Prostate gland (tissue), 2 donors: Measurements from ENCODE around the gene STX1B. TPM values are rescaled to one million over a fixed set of nuclear protein-coding genes. Genes with fewer than 3 reads are reported as not detected.

Experiments used
- DNase-seq: peaks from one replicate; pipeline ENCODE4 v3.0.0-alpha.2; 2019; ENCODE audit warnings: low spot score
- H3K27ac ChIP-seq, 2 donors: fragments of 200-600 bp; sonication (generic); 2 replicates each; pipeline ENCODE4 v1.5.1; 2017 to 2019
- H3K27me3 ChIP-seq: fragments of 200-600 bp; sonication (generic); replicated peaks from 2 replicates; pipeline ENCODE4 v1.5.1; 2019; ENCODE audit not compliant: insufficient read depth
- H3K36me3 ChIP-seq, 2 donors: fragments of 200-600 bp; sonication (generic); 1 replicate in 1 of 2; 2 replicates in 1 of 2; pipeline versions ENCODE4 v1.5.1 to v1.8.1; 2017 to 2019
- H3K4me1 ChIP-seq: fragments of 200-600 bp; sonication (generic); replicated peaks from 2 replicates; pipeline ENCODE4 v1.5.1; 2019
- H3K4me3 ChIP-seq, 2 donors: fragments of 200-600 bp; sonication (generic); 2 replicates each; pipeline ENCODE4 v1.5.1; 2017 to 2019
- H3K9me3 ChIP-seq: fragments of 200-600 bp; sonication (generic); 2 replicates; pipeline ENCODE4 v1.5.1; 2017
- POLR2A ChIP-seq: fragments of 450-650 bp; IDR thresholded peaks from one replicate; pipeline ENCODE4 v1.6.1; 2016; ENCODE audit warnings: antibody characterized with exemption, mild to moderate bottlenecking
- POLR2AphosphoS5 ChIP-seq: sonication (generic); formaldehyde crosslinking; IDR thresholded peaks from one replicate; pipeline ENCODE4 v1.6.1; 2017; ENCODE audit warnings: antibody characterized with exemption
- WGBS: methylation state at CpG from one replicate; pipeline ENCODE4 v1.1.5; 2018; 5-methylcytosine and 5-hydroxymethylcytosine counted together
- intact Hi-C: fragments of 100-400 bp; cut with DNase I; formaldehyde crosslinking; loops from one replicate; pipeline ENCODE4 v1.14.2; 2022
- total RNA-seq, 2 donors: library from RNA; depleted of rRNA; stranded (reverse); fragments of >200 nt; gene quantifications; one replicate each; pipeline ENCODE4 v1.1.0, GENCODE V29; 2016
- TF ChIP-seq, protein P1 (sequence below), 4 experiments: fragments of 200-600 bp in 2 of 4; fragments of 450-650 bp in 2 of 4; sonication (generic) in 2 of 4; IDR thresholded peaks; 1 replicate in 3 of 4; 2 replicates in 1 of 4; pipeline ENCODE4 v1.5.1; 2016 to 2019; ENCODE audit warnings: antibody characterized with exemption in 4 of 4, mild to moderate bottlenecking in 2 of 4, moderate library complexity in 2 of 4

The STX1B gene
- total RNA-seq, 2 donors from 2014 or later, result 0.36 to 0.91 TPM

DNA sequence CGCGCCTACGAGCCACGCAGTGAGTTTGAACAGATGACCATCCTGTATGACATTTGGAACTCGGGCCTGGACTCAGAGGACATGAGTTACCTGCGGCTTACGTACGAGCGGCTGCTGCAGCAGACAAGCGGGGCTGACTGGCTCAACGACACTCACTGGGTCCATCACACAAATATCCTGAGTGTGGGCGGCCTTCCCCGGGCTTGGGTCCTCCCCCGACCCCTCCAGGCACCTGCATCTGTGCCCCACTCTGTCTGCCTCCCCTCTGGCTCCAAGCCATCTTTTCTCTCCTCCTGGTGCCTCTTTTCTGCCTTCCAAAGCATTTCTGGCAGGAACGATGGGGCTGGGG, 30.4 kb downstream of the STX1B start:
- no peaks in the 10 kb centered on the region for H3K9me3 ChIP-seq
- no peaks in the 10 kb centered on the region for H3K4me1 ChIP-seq
- H3K27ac ChIP-seq, result no peak overlapping the region
- no peak overlapping the region for H3K4me3 ChIP-seq
- DNase-seq, result no peak
- 82% methylated on average over 11 of the region's 15 CpGs for WGBS
- H3K36me3 ChIP-seq, result peaks cover 9 to 35% of the 10 kb centered on the region in 2 donors
- TF ChIP-seq POLR2A, result no peak
- TF ChIP-seq, protein P1, sequence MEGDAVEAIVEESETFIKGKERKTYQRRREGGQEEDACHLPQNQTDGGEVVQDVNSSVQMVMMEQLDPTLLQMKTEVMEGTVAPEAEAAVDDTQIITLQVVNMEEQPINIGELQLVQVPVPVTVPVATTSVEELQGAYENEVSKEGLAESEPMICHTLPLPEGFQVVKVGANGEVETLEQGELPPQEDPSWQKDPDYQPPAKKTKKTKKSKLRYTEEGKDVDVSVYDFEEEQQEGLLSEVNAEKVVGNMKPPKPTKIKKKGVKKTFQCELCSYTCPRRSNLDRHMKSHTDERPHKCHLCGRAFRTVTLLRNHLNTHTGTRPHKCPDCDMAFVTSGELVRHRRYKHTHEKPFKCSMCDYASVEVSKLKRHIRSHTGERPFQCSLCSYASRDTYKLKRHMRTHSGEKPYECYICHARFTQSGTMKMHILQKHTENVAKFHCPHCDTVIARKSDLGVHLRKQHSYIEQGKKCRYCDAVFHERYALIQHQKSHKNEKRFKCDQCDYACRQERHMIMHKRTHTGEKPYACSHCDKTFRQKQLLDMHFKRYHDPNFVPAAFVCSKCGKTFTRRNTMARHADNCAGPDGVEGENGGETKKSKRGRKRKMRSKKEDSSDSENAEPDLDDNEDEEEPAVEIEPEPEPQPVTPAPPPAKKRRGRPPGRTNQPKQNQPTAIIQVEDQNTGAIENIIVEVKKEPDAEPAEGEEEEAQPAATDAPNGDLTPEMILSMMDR (IDR thresholded peaks at IDR 0.05), result no peak
- TF ChIP-seq POLR2AphosphoS5, result no peak
- H3K27me3 ChIP-seq, result no peaks in the 10 kb centered on the region
- intact Hi-C loops, result loop anchor here (5.0 to 10.0 kb wide), 3 partner anchors 115 to 895 kb away; partner anchors contain the start of genes VKORC1 and ZNF267

DNA sequence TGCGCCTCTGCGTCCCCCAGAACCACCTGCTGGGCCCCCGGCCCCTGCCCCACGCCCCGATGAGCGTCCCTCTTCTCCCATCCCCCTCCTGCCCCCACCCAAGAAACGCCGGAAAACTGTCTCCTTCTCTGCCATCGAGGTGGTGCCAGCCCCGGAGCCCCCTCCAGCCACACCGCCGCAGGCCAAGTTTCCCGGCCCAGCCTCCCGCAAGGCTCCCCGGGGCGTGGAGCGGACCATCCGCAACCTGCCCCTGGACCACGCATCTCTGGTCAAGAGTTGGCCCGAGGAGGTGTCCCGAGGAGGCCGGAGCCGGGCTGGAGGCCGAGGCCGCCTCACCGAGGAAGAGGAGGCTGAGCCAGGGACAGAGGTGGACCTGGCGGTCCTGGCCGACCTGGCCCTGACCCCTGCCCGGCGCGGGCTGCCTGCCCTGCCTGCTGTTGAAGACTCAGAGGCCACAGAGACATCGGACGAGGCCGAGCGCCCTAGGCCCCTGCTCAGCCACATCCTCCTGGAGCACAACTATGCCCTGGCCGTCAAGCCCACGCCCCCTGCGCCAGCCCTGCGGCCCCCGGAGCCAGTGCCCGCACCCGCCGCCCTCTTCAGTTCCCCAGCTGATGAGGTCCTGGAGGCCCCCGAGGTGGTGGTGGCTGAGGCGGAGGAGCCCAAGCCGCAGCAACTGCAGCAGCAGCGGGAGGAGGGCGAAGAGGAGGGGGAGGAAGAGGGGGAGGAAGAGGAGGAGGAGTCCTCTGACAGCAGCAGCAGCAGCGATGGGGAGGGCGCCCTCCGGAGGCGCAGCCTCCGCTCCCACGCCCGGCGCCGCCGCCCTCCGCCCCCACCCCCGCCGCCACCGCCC, 31.0 kb downstream of the STX1B start:
- 94% methylated on average over 49 of the region's 62 CpGs for WGBS
- no peak for DNase-seq
- TF ChIP-seq, protein P1 (IDR thresholded peaks at IDR 0.05), result no peak
- no peak for TF ChIP-seq POLR2A
- TF ChIP-seq POLR2AphosphoS5, result no peak
- no peak overlapping the region for H3K27ac ChIP-seq
- H3K9me3 ChIP-seq, result no peaks in the 10 kb centered on the region
- H3K4me1 ChIP-seq, result no peaks in the 10 kb centered on the region
- H3K4me3 ChIP-seq, result no peak overlapping the region
- no peaks in the 10 kb centered on the region for H3K27me3 ChIP-seq
- H3K36me3 ChIP-seq, result peaks cover 11 to 35% of the 10 kb centered on the region in 2 donors
- intact Hi-C loops, result loop anchor here (5.0 to 10.0 kb wide), 3 partner anchors 115 to 895 kb away; partner anchors contain the start of genes VKORC1 and ZNF267

DNA sequence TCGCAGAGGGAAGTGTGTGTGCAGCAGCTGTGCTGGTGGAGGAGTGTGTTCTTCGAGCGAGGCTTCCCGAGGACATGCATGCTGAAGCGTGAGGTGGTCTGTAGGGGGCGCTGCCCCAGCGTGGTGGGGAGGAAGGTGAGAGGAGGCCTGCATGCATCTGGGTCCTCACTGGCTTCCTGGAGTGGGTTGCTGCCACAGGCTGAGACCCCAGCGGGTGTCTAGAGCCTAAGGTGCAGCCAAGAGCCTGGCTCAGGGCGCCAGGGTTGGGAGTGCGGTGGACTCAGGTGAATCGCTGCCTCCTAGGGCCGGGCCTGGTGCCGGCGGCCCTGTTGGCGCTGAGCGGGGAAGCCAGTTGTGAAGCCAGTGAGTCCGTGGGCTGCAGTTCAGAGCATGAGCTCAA, 32.9 kb downstream of the STX1B start:
- TF ChIP-seq POLR2A, result no peak
- TF ChIP-seq, protein P1 (IDR thresholded peaks at IDR 0.05), result no peak
- no peak for TF ChIP-seq POLR2AphosphoS5
- Histone ChIP-seq H3K9me3 (no peaks in the 10 kb centered on the region), H3K4me3 (no peak overlapping the region), H3K4me1 (no peaks in the 10 kb centered on the region), H3K27me3 (no peaks in the 10 kb centered on the region), H3K27ac (no peak overlapping the region), H3K36me3 (peaks cover 15 to 35% of the 10 kb centered on the region in 2 donors)
- no peak for DNase-seq
- WGBS, result 81% methylated on average over 13 of the region's 17 CpGs
- intact Hi-C loops, result no loop called here

GRCh38 chr16:30976486-30976885, 34.0 kb downstream of the STX1B start:
- no peaks in the 10 kb centered on the region for H3K27me3 ChIP-seq
- DNase-seq, result no peak
- peaks cover 15 to 35% of the 10 kb centered on the region in 2 donors for H3K36me3 ChIP-seq
- intact Hi-C loops, result no loop called here
- no peak overlapping the region for H3K4me3 ChIP-seq
- H3K9me3 ChIP-seq, result no peaks in the 10 kb centered on the region
- no peak overlapping the region for H3K27ac ChIP-seq
- WGBS, result 91% methylated on average over 4 of the region's 4 CpGs
- H3K4me1 ChIP-seq, result no peaks in the 10 kb centered on the region
- TF ChIP-seq, protein P1 (IDR thresholded peaks at IDR 0.05), result no peak
- no peak for TF ChIP-seq POLR2A
- no peak for TF ChIP-seq POLR2AphosphoS5

DNA sequence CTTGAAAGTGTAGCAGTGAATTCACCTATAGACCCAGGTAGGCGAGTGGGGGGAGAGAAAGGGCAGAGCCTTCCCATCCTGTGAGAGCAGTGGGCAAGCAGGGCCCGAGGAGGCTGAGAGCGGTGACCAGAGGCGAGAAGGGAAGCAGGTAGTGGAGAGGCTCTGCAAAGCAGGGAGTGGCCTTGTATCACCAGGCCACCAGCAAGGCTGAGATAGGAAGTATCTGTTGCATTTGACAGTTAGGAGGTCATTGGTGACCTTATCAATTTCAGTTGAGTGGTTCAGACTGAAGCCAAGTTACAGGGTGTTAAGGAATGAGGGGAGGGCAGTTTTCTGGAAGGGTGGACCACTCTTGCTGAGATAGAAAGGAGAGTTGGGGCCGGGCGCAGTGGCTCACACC, 36.1 kb downstream of the STX1B start:
- 95% methylated on average over 6 of the region's 6 CpGs for WGBS
- H3K9me3 ChIP-seq, result no peaks in the 10 kb centered on the region
- H3K27ac ChIP-seq, result no peak overlapping the region
- no peaks in the 10 kb centered on the region for H3K4me1 ChIP-seq
- H3K27me3 ChIP-seq, result no peaks in the 10 kb centered on the region
- no peak for DNase-seq
- no peak overlapping the region for H3K4me3 ChIP-seq
- H3K36me3 ChIP-seq, result peaks cover 11 to 29% of the 10 kb centered on the region in 2 donors
- TF ChIP-seq, protein P1 (IDR thresholded peaks at IDR 0.05), result no peak
- TF ChIP-seq POLR2AphosphoS5 (no peak), POLR2A (no peak)
- intact Hi-C loops, result no loop called here
